ENCODE results near the gene AARSD1. TPM values are rescaled to one million over a fixed set of nuclear protein-coding genes. Genes with fewer than 3 reads are reported as not detected.
"Not testable (repeated sequence)": the region's sequence is repeated elsewhere in the genome, so short reads cannot be mapped to it uniquely, and the experiment has no call there.

Gene AARSD1
- total RNA-seq, 1 donor from 2014 or later = 85.5 TPM

GRCh38 chr17:42993913-42994312 lies 29.7 kb upstream of the AARSD1 start:
- H3K4me3 Mint-ChIP-seq; intact Hi-C loops (cut with micrococcal nuclease); H3K9me3 Mint-ChIP-seq; H3K27ac Mint-ChIP-seq; DNase-seq (ENCODE audit: low spot score); H3K27me3 Mint-ChIP-seq (ENCODE audit: insufficient read depth): not testable (repeated sequence)
- Mint-ChIP-seq H3K36me3 (ENCODE audit: low read depth) (peaks cover 40% of the 10 kb centered on the region), H3K4me1 (ENCODE audit: low read depth) (peaks cover 12% of the 10 kb centered on the region)

GRCh38 chr17:42992872-42993271 lies 28.6 kb upstream of the AARSD1 start:
- H3K27me3 Mint-ChIP-seq (ENCODE audit: insufficient read depth) = no peaks in the 10 kb centered on the region
- H3K36me3 Mint-ChIP-seq (ENCODE audit: low read depth) = peaks cover 45% of the 10 kb centered on the region
- H3K27ac Mint-ChIP-seq = no peak overlapping the region
- H3K4me3 Mint-ChIP-seq = no peak overlapping the region
- H3K9me3 Mint-ChIP-seq = no peaks in the 10 kb centered on the region
- DNase-seq (ENCODE audit: low spot score) = no peak
- H3K4me1 Mint-ChIP-seq (ENCODE audit: low read depth) = peaks cover 9% of the 10 kb centered on the region
- intact Hi-C loops (cut with micrococcal nuclease) = no loop called here

- Mint-ChIP-seq H3K9me3 (no peaks in the 10 kb centered on the region), H3K27ac (no peak overlapping the region), H3K36me3 (ENCODE audit: low read depth) (peaks cover 48% of the 10 kb centered on the region), H3K4me3 (no peak overlapping the region), H3K4me1 (ENCODE audit: low read depth) (no peaks in the 10 kb centered on the region), H3K27me3 (ENCODE audit: insufficient read depth) (no peaks in the 10 kb centered on the region)
- DNase-seq (ENCODE audit: low spot score) = no peak
- intact Hi-C loops (cut with micrococcal nuclease) = no loop called here
These were observed 27.2 kb upstream of the AARSD1 start for GRCh38 chr17:42991471-42991870.

GRCh38 chr17:42989726-42990652 lies 25.7 kb upstream of the AARSD1 start:
- intact Hi-C loops (cut with micrococcal nuclease) = loop anchor here (10.0 kb wide), 1 partner anchor 425 kb away; the partner anchor contains the start of genes COASY and MLX
- H3K9me3 Mint-ChIP-seq = no peaks in the 10 kb centered on the region
- peaks cover 8% of the 10 kb centered on the region for H3K4me1 Mint-ChIP-seq (ENCODE audit: low read depth)
- DNase-seq (ENCODE audit: low spot score) = no peak
- no peaks in the 10 kb centered on the region for H3K27me3 Mint-ChIP-seq (ENCODE audit: insufficient read depth)
- H3K4me3 Mint-ChIP-seq = no peak overlapping the region
- no peak overlapping the region for H3K27ac Mint-ChIP-seq
- H3K36me3 Mint-ChIP-seq (ENCODE audit: low read depth) = peaks cover 50% of the 10 kb centered on the region

- DNase-seq (ENCODE audit: low spot score) = no peak
- Mint-ChIP-seq H3K4me1 (ENCODE audit: low read depth) (peaks cover 14% of the 10 kb centered on the region), H3K36me3 (ENCODE audit: low read depth) (peaks cover 54% of the 10 kb centered on the region), H3K27me3 (ENCODE audit: insufficient read depth) (no peaks in the 10 kb centered on the region), H3K9me3 (no peaks in the 10 kb centered on the region), H3K27ac (no peak overlapping the region), H3K4me3 (no peak overlapping the region)
- intact Hi-C loops (cut with micrococcal nuclease) = loop anchor here (10.0 kb wide), 1 partner anchor 424 kb away; the partner anchor contains the start of genes COASY and MLX
These were observed 24.9 kb upstream of the AARSD1 start for GRCh38 chr17:42989141-42989540.

GRCh38 chr17:42985225-42985624 lies 21.0 kb upstream of the AARSD1 start:
- no peak overlapping the region for H3K4me3 Mint-ChIP-seq
- no peak for DNase-seq (ENCODE audit: low spot score)

GRCh38 chr17:42982266-42982665 lies 18.0 kb upstream of the AARSD1 start:
- Mint-ChIP-seq H3K9me3 (no peaks in the 10 kb centered on the region), H3K27ac (peak overlapping the region; percentile 71), H3K27me3 (ENCODE audit: insufficient read depth) (peaks cover 2% of the 10 kb centered on the region), H3K36me3 (ENCODE audit: low read depth) (peaks cover 17% of the 10 kb centered on the region), H3K4me1 (ENCODE audit: low read depth) (peaks cover 43% of the 10 kb centered on the region), H3K4me3 (peak overlapping the region; percentile 98)
- DNase-seq (ENCODE audit: low spot score) = no peak
- intact Hi-C loops (cut with micrococcal nuclease) = loop anchor here (5.0 to 10.0 kb wide), 2 partner anchors 150 to 417 kb away; partner anchors contain the start of genes COASY, MLX and PSME3

More at GRCh38 chr17:42985225-42985624, 21.0 kb upstream of the AARSD1 start:
- H3K4me1 Mint-ChIP-seq (ENCODE audit: low read depth) = peaks cover 33% of the 10 kb centered on the region
- H3K36me3 Mint-ChIP-seq (ENCODE audit: low read depth) = peaks cover 39% of the 10 kb centered on the region
- intact Hi-C loops (cut with micrococcal nuclease) = loop anchor here (10.0 kb wide), 1 partner anchor 420 kb away; the partner anchor contains the start of genes COASY and MLX
- H3K27ac Mint-ChIP-seq = peak overlapping the region; percentile 2
- no peaks in the 10 kb centered on the region for H3K27me3 Mint-ChIP-seq (ENCODE audit: insufficient read depth)
- H3K9me3 Mint-ChIP-seq = no peaks in the 10 kb centered on the region

- H3K9me3 Mint-ChIP-seq = no peaks in the 10 kb centered on the region
- peak overlapping the region; percentile 86 for H3K27ac Mint-ChIP-seq
- H3K36me3 Mint-ChIP-seq (ENCODE audit: low read depth) = peaks cover 17% of the 10 kb centered on the region
- peak overlapping the region; percentile 98 for H3K4me3 Mint-ChIP-seq
- intact Hi-C loops (cut with micrococcal nuclease) = loop anchor here (1.0 to 10.0 kb wide), 6 partner anchors 17 to 416 kb away; partner anchors contain the start of genes AARSD1, BRCA1, COASY and MLX
- DNase-seq (ENCODE audit: low spot score) = peak; percentile 47
- H3K4me1 Mint-ChIP-seq (ENCODE audit: low read depth) = peaks cover 43% of the 10 kb centered on the region
- H3K27me3 Mint-ChIP-seq (ENCODE audit: insufficient read depth) = peaks cover 2% of the 10 kb centered on the region
These were observed 16.6 kb upstream of the AARSD1 start for GRCh38 chr17:42980766-42981397.

- intact Hi-C loops (cut with micrococcal nuclease) = loop anchor here (1.0 to 10.0 kb wide), 5 partner anchors 18 to 416 kb away; partner anchors contain the start of genes BRCA1, COASY, MLX and PSME3
- H3K9me3 Mint-ChIP-seq = no peaks in the 10 kb centered on the region
- peaks cover 15% of the 10 kb centered on the region for H3K36me3 Mint-ChIP-seq (ENCODE audit: low read depth)
- H3K4me3 Mint-ChIP-seq = peak within 1 kb of the TSS; percentile 100
- H3K4me1 Mint-ChIP-seq (ENCODE audit: low read depth) = peaks cover 40% of the 10 kb centered on the region
- H3K27me3 Mint-ChIP-seq (ENCODE audit: insufficient read depth) = peaks cover 2% of the 10 kb centered on the region
- DNase-seq (ENCODE audit: low spot score) = peak; percentile 87
- H3K27ac Mint-ChIP-seq = peak within 1 kb of the TSS; percentile 99
These were observed 16.1 kb upstream of the AARSD1 start, which contains the start of gene RUNDC1 for GRCh38 chr17:42980274-42980765. Gene RUNDC1, plus strand, starts transcription at chr17:42980565. Its CDS starts 12 bp downstream, at chr17:42980577.

GRCh38 chr17:42979511-42980273 lies 15.4 kb upstream of the AARSD1 start, which contains the start of gene PTGES3L:
Gene PTGES3L, minus strand, starts transcription at chr17:42980080. Its CDS starts 27 bp downstream, at chr17:42980053.
- H3K36me3 Mint-ChIP-seq (ENCODE audit: low read depth) = peaks cover 9% of the 10 kb centered on the region
- intact Hi-C loops (cut with micrococcal nuclease) = loop anchor here (1.0 to 10.0 kb wide), 5 partner anchors 19 to 415 kb away; partner anchors contain the start of genes BRCA1, COASY, MLX and PSME3
- H3K27ac Mint-ChIP-seq = peak within 1 kb of the TSS; percentile 99
- no peaks in the 10 kb centered on the region for H3K9me3 Mint-ChIP-seq
- peaks cover 41% of the 10 kb centered on the region for H3K4me1 Mint-ChIP-seq (ENCODE audit: low read depth)
- DNase-seq (ENCODE audit: low spot score) = peak; percentile 8
- H3K27me3 Mint-ChIP-seq (ENCODE audit: insufficient read depth) = peaks cover 2% of the 10 kb centered on the region
- peak within 1 kb of the TSS; percentile 100 for H3K4me3 Mint-ChIP-seq

- H3K27ac Mint-ChIP-seq; H3K9me3 Mint-ChIP-seq; H3K27me3 Mint-ChIP-seq (ENCODE audit: insufficient read depth); DNase-seq (ENCODE audit: low spot score); H3K36me3 Mint-ChIP-seq (ENCODE audit: low read depth); H3K4me3 Mint-ChIP-seq; intact Hi-C loops (cut with micrococcal nuclease): not testable (repeated sequence)
- peaks cover 19% of the 10 kb centered on the region for H3K4me1 Mint-ChIP-seq (ENCODE audit: low read depth)
These were observed 11.4 kb upstream of the AARSD1 start for GRCh38 chr17:42975701-42976100.

GRCh38 chr17:42975265-42975664 lies 11.0 kb upstream of the AARSD1 start:
- Mint-ChIP-seq H3K36me3 (ENCODE audit: low read depth) (no peaks in the 10 kb centered on the region), H3K4me3 (no peak overlapping the region), H3K27me3 (ENCODE audit: insufficient read depth) (peaks cover 2% of the 10 kb centered on the region), H3K4me1 (ENCODE audit: low read depth) (peaks cover 17% of the 10 kb centered on the region), H3K9me3 (no peaks in the 10 kb centered on the region), H3K27ac (peak overlapping the region; percentile 1)
- no peak for DNase-seq (ENCODE audit: low spot score)
- intact Hi-C loops (cut with micrococcal nuclease) = no loop called here
